AG10803 (cell line): ENCODE measurements around the gene ABHD10.

Experiments used
- DNase-seq: peaks from one replicate; pipeline ENCODE4 v3.0.0; 2010; ENCODE audit warnings: low read depth
- H3K4me3 ChIP-seq: 2 replicates; pipeline ENCODE4 v1.5.1; 2011; ENCODE audit warnings: mild to moderate bottlenecking, low read length, control low read depth
- TF ChIP-seq, protein P1 (sequence below): conservative IDR thresholded peaks from 2 replicates; pipeline ENCODE4 v1.5.1; 2011; ENCODE audit warnings: mild to moderate bottlenecking, low read length, control low read depth, inconsistent platforms

ABHD10 gene

DNA sequence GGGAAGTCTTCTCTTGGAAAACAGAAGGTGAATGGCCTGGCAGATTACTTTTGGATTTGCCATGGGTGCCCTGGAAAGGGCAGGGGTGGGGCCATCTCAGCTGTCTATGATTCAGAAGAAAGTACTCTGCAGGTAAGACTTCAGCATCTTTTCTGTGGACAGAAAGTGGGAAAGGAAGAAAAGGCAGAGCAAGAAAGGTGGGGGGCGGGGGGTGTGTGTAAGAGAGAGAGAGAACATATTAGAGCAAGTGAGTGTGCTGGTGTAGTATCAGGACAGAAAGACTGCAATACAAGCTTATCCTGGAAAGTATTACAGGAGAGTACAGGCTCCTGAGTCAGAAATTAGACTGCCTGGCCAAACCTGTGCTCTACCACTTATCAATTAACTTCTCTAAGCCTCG is 25.4 kb downstream of the ABHD10 start:
- H3K4me3 ChIP-seq: no peak overlapping the region
- TF ChIP-seq, protein P1, sequence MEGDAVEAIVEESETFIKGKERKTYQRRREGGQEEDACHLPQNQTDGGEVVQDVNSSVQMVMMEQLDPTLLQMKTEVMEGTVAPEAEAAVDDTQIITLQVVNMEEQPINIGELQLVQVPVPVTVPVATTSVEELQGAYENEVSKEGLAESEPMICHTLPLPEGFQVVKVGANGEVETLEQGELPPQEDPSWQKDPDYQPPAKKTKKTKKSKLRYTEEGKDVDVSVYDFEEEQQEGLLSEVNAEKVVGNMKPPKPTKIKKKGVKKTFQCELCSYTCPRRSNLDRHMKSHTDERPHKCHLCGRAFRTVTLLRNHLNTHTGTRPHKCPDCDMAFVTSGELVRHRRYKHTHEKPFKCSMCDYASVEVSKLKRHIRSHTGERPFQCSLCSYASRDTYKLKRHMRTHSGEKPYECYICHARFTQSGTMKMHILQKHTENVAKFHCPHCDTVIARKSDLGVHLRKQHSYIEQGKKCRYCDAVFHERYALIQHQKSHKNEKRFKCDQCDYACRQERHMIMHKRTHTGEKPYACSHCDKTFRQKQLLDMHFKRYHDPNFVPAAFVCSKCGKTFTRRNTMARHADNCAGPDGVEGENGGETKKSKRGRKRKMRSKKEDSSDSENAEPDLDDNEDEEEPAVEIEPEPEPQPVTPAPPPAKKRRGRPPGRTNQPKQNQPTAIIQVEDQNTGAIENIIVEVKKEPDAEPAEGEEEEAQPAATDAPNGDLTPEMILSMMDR: no peak
- DNase-seq: no peak

DNA sequence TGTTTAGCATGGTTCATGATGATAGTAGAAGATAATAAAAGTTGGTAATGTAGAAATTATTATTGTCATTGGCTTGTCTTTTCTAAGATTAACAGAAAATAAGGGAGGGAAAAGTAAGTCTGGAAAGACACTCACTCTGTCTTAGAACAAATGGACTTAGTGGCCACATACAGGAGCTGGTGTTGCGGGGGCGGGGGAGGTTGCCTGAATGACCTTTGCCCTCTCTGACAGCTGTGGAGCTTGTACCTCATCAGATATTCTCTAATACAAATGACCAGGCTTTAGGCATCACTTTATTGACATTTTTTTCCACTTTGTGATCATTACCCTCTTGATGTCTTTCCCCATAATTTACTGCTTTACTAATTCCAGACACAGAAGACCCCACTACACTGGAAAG is 25.8 kb downstream of the ABHD10 start:
- DNase-seq: no peak
- TF ChIP-seq, protein P1: no peak
- H3K4me3 ChIP-seq: no peak overlapping the region

- DNase-seq: no peak
- TF ChIP-seq, protein P1: no peak
- no peak overlapping the region for H3K4me3 ChIP-seq
Measured at GRCh38 chr3:112005091-112005672, 26.4 kb downstream of the ABHD10 start.

GRCh38 chr3:112007633-112008032 is 28.8 kb downstream of the ABHD10 start:
- peak; percentile 88 for DNase-seq
- TF ChIP-seq, protein P1: no peak
- no peak overlapping the region for H3K4me3 ChIP-seq

DNA sequence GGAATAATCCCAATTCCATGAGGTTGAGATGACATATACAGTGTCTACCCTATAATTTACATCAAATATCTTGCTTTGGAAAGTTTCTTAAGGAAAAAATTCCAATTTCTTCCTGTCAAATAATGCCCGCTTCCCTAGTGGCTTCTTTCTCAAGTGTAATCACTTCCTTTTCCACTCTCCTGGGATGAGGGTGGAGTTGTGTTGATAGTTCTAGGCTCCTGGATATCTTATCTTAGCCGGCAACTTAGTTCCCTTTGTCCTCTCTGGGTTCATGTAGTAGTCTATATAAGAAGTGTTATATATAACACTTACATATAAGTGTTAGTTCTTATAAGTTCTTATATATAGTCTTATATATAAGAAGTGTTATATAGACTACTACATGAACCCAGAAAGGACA is 30.8 kb downstream of the ABHD10 start:
- DNase-seq: no peak
- TF ChIP-seq, protein P1: no peak
- no peak overlapping the region for H3K4me3 ChIP-seq

GRCh38 chr3:112010636-112011035 is 31.8 kb downstream of the ABHD10 start:
- no peak for DNase-seq
- TF ChIP-seq, protein P1: no peak
- no peak overlapping the region for H3K4me3 ChIP-seq

- no peak for DNase-seq
- no peak overlapping the region for H3K4me3 ChIP-seq
- TF ChIP-seq, protein P1: no peak
Measured at GRCh38 chr3:112011376-112011940, 32.6 kb downstream of the ABHD10 start.
